CD4-positive, alpha-beta T cell treated with Interferon alpha-2 for 1 hour (primary cell): ENCODE data around the gene CCDC24.

Experiments used
- DNase-seq, 2 donors: peaks; one replicate each; pipeline ENCODE4 v3.0.0-alpha.2; 2020 to 2022

The CCDC24 gene

GRCh38 chr1:43981135-43981491, 10.3 kb upstream of the CCDC24 start:
- DNase-seq = no peak

GRCh38 chr1:43981636-43982035, 9.8 kb upstream of the CCDC24 start:
- DNase-seq = no peak

- DNase-seq = no peak
Observed at GRCh38 chr1:43982241-43982640, 9.2 kb upstream of the CCDC24 start.

- DNase-seq = peak in 1 of 2 donors; percentile 9
Observed at GRCh38 chr1:43982808-43983207, 8.6 kb upstream of the CCDC24 start.

- no peak for DNase-seq
Observed at GRCh38 chr1:43983253-43983899, 8.0 kb upstream of the CCDC24 start.

- DNase-seq = no peak
Observed at GRCh38 chr1:43984855-43985254, 6.5 kb upstream of the CCDC24 start.

GRCh38 chr1:43985984-43986595, 5.3 kb upstream of the CCDC24 start:
- DNase-seq = no peak

- DNase-seq = no peak
Observed at GRCh38 chr1:43986712-43987111, 4.7 kb upstream of the CCDC24 start.

- DNase-seq = no peak
Observed at GRCh38 chr1:43987159-43987902, 4.1 kb upstream of the CCDC24 start.

- no peak for DNase-seq
Observed at GRCh38 chr1:43990271-43991199, 864 bp upstream of the CCDC24 start.

- DNase-seq = no peak
Observed at GRCh38 chr1:43991200-43991475, 261 bp upstream of the CCDC24 start.

- no peak for DNase-seq
Observed at GRCh38 chr1:43992232-43992995, 1.0 kb downstream of the CCDC24 start.

- no peak for DNase-seq
Observed at GRCh38 chr1:43993206-43993914, 2.0 kb downstream of the CCDC24 start.

- no peak for DNase-seq
Observed at GRCh38 chr1:43994071-43994470, 2.7 kb downstream of the CCDC24 start.

- DNase-seq = no peak
Observed at GRCh38 chr1:43994794-43995790, 3.7 kb downstream of the CCDC24 start.

GRCh38 chr1:43995984-43996732, 4.8 kb downstream of the CCDC24 start:
- no peak for DNase-seq

GRCh38 chr1:43996733-43997115, 5.3 kb downstream of the CCDC24 start:
- no peak for DNase-seq

GRCh38 chr1:43997295-43997999, 6.0 kb downstream of the CCDC24 start:
- no peak for DNase-seq

- no peak for DNase-seq
Observed at GRCh38 chr1:43998000-43998378, 6.6 kb downstream of the CCDC24 start.
